GM12891 (cell line): Measurements from ENCODE around the gene SPOUT1.

Source experiments
- POLR2A ChIP-seq: IDR thresholded peaks from 2 replicates; pipeline ENCODE4 v1.6.1; 2011; ENCODE audit warnings: low read depth, low read length, control low read depth
- TAF1 ChIP-seq: IDR thresholded peaks from 2 replicates; pipeline ENCODE4 v1.6.1; 2011; ENCODE audit warnings: low read depth, low read length, control low read depth

DNA sequence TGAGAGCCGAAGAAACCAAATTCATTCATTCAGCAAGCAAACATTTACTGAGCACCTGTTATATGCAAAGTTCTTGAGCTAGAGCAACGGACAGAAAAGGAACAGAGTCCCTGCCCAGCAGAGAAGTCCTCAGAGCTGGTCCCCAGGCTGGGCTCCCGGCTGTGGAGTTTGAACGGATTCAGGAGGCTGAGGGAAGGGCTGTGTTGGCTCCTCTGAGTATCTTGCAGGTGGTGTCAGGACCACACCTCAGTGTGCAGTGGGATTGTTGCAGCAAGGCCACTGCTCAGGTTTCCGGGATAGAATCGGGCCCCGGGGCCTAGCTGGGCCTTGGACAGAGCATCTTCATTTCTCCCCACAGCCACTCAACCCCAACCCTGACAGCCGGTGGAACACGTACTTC lies 37.5 kb downstream of the SPOUT1 start:
- TF ChIP-seq POLR2A (no peak), TAF1 (no peak)
